CD4-positive, alpha-beta T cell treated with Interleukin-12 subunit alpha and Interleukin-12 subunit beta, for 1 hour (primary cell): ENCODE results near the gene SOX6.

Experiments
- DNase-seq: peaks from one replicate; pipeline ENCODE4 v3.0.0-alpha.2; 2020

The SOX6 gene

GRCh38 chr11:16136792-16137390 lies 219.5 kb downstream of the SOX6 start:
- DNase-seq: no peak

DNA sequence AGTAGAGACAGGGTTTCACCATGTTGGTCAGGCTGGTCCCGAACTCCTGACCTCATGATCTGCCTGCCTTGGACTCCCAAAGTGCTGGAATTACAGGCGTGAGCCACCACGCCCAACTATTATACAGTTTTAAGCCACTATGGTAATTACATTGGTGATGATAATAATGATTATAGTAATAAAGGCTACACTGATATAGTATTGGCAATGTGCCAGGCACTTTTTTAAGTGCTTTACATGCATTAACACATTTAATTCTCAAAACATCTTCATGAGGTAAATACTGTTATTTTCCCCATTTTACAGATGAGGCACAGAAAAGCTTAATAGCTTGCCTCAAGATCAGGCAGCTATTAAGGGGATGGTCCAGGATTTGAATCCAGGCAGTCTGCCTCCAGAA lies 222.5 kb downstream of the SOX6 start:
- no peak for DNase-seq

GRCh38 chr11:16127732-16128131 lies 228.6 kb downstream of the SOX6 start:
- no peak for DNase-seq

DNA sequence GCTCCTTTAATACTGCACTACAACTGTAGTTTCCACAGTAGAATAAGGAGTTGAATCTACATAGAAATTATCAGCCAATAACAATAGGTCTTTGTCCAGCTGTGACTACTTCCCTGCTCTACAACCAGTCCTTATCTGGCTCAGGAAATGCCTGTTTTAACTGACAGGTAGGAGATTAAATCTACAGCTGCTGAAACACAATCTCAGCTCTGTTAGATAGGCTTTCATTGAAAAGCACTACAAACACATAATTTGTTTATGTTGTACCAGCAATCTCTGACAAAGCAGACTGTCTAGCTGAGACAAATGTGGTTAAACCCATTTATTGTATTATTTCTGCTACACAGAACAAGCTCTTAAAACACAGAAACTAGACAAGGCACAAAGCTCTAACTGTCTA lies 230.0 kb downstream of the SOX6 start:
- no peak for DNase-seq

GRCh38 chr11:16125796-16126195 lies 230.6 kb downstream of the SOX6 start:
- no peak for DNase-seq

GRCh38 chr11:16124390-16124789 lies 232.0 kb downstream of the SOX6 start:
- DNase-seq: no peak

DNA sequence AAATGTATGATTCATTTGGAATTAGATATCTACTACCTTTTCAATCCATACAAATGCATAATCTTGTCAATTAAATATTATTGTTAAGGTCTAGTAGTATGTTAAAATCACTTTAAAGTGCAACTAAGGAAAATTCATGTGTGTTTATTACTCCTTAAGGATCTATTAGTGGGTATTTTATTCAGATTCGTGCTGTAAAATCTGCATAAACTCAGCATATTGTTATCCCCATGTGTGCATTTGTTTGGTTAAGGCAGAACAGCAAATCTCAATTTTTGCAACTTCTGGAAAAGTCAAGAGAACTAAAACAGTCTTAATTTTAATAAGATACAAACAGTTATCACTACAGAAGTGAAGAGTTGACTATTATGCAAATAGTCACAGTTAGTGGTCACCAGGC lies 234.5 kb downstream of the SOX6 start:
- DNase-seq: no peak

GRCh38 chr11:16120008-16120407 lies 236.3 kb downstream of the SOX6 start:
- DNase-seq: no peak

DNA sequence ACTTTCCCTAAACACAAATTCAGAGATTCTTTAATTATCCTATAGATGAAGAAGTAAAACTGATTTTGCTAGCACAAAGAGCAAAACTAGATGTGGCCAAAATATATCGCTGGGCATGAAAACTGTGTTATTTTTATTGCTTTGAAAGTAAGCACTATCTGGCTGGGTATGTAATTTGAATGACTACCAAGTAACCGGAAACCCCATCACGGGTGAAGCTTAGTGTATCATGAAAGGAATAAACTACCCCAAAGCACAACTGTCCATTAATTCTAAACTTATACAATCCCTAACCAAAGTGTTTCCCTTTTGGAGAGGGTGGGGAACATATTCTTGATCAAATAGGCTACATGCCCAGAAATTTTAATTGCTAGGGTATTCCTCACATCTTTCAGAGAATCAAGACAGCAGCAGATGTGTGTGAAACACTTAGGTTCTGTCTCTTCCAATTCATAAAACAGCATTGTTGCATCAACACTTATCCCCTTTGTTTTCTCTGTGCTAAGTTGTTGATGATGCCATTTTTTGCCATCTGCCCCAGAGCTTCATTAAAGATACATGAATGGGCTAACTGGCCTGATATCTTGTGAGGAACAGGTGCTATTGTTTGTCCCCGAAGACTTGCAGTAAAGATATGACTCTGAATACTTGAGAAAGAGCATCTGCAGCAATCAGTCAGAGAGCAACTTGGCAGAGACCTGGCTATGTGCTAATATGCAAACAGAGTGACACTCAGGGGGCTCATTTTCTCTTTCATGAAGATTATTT lies 238.2 kb downstream of the SOX6 start:
- DNase-seq: no peak

- no peak for DNase-seq
These were observed 241.1 kb downstream of the SOX6 start for GRCh38 chr11:16114978-16115871.

DNA sequence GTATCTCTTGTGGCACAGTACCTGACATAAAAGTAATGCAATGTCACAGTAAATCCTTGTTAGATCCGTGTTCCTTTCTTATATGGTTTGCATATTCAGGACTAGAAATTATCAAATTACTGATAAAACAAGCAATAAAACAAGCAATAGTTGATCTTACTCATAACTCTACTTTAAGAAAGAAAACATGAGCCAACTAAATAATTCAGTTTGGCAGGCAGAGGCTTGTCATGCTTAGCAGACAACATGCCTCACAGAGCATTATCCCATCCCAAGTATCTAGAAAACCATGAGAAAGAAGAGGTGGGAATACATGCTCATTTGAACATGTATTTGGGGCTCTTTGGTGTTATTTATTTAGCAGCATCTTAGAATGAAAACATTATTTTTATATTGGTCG lies 241.9 kb downstream of the SOX6 start:
- DNase-seq: no peak

DNA sequence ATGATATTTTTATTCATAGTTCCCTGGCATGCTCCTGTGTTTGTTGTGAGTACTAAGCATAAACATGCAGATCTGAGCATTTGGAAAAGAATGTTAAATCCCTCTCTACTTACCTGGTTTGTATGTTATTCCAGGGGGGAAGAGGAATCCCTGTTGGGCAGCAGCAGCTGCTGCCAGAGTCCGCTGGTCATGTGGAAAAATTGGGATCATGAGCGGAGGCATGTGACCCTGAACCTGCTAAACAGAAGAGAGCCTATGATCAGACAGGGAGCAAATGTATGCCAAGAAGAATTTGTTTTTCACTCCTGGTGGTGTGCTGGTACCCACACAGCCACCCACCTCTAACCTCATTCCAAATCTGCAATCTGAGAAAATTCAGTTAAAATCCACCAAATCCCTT lies 244.7 kb downstream of the SOX6 start:
- no peak for DNase-seq

- DNase-seq: no peak
These were observed 245.5 kb downstream of the SOX6 start for GRCh38 chr11:16110886-16111285.

GRCh38 chr11:16099343-16099900 lies 256.9 kb downstream of the SOX6 start:
- DNase-seq: no peak

DNA sequence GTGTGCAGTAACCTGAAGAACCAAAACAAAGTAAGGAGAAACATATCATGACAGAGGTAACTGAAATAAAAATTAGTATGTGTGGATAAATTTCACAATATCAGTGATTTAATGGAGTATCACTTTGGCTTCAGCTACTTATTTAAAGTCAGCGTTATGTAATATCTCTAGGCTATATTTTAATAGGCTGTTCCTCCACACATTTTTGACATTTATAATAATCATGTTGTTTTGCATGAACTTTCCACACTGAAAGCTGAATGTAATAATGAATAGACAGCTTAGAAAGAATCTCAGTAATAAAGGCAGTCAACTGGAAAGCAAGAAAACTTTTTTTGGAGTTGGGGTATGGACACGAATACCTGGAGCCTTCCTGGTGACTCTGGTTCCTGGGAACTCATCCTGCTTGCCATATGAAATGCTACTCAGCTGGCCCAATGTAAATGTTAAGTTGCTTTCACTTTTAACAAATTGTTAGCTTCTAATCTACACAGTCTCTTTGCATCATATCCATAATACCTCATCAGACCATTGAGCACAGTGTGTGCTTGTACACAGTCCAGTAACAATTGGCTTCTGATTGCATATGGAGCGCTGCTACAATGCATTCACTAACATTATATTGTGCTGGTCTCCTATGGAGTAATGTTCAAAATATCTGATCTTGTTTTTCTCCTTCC lies 257.7 kb downstream of the SOX6 start:
- DNase-seq: no peak

DNA sequence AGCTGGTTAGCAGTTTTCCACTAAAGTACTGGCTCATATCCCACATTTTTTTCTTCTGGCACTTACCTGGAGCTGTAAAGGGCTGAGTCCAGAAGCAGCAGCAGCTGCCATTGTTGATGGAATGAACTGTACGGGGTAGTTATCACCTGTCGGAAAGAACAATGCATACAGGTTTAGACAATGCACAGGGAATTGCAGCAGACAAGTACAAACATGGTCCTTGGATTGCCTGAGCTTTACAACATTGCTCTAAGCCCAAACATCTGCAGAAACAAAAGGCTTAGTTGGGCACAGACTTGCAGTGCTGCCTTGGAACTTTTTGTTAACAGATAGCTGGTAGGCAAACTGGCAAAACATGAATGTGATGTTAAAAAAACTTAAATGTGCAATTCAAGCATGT lies 258.8 kb downstream of the SOX6 start:
- no peak for DNase-seq

DNA sequence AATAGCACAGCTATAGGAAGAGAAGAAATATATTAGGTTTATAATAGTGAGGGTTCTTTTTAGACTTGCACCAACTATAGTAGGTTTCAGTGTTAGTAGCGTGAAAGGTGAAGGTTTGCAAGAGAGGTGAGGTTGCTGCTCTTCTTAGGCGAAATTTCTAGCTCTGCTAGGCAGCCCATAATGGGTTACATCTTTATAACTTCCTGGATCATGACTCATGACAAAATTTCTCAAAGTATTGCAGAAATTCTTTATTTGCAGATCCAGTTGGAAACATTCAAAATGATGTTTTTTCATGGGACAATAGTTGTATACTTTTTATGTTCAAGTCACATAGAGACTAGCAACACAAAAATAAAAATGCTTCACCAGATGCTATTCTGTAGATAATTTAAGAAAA lies 260.0 kb downstream of the SOX6 start:
- DNase-seq: no peak

DNA sequence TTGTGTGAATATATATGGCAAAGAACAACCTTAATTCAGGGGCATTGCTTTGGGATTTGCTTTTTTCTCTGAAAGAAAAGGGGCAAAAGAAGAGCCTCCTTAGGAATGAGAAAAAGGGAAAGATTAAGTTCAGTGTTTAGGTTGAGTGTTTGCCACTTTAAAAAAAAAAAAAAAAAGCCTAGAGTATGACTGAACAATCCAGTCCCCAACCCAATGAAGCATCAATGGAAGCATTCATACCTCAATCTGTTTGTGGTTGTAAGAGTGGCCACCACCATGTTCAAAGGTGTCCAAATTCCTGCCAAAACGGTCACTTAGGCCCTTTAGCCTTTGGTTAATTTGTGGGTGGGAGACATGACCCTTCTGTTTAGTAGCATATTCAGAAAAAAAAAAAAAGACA lies 260.6 kb downstream of the SOX6 start:
- no peak for DNase-seq

GRCh38 chr11:16093889-16094653 lies 262.3 kb downstream of the SOX6 start:
- DNase-seq: no peak

DNA sequence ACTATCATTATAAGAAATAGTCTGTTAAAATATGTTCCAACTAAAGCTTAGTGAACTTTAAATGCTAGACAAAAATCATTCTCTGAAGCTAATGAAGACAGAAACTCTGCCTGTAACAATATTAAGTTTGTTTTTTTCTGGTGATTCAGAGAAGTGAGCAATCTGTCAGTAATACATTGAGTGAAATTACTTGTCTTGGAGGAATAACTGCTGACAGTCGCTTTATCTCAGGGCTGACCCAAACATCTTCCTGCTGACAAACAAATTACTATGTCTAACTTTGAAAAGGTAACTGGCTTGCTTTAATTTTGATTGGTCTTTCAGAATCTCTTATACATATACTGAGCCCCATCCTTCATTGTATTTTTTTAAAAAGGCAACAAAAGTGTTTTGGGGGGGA lies 264.5 kb downstream of the SOX6 start:
- no peak for DNase-seq

DNA sequence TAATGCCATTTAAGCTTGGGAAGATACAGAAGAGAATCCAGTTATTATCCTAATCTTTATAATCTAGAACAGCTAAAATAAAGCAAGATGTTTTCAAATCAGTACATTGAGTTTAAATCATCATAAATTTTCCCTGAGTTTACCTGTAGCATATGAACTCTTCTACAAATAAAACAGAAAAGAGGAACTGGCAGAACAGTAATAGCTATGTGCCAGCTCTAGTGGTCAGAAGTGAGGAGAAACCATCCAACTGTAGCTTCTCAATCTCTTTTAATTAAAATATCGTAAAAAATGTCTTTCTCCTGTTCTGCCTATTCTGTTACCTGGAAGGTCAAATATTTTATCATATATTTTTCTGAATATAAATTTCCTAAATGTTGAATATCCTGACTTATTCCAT lies 266.9 kb downstream of the SOX6 start:
- no peak for DNase-seq

- no peak for DNase-seq
These were observed 267.6 kb downstream of the SOX6 start for GRCh38 chr11:16088774-16089173.
